NCI-H510A treated with DMSO at 0.1 percent for 48 hours (cell line): Measurements from ENCODE around the gene RNF166.

Experiments
- DNase-seq: peaks from one replicate; lab custom pipeline; 2025; lab: John Stamatoyannopoulos, UW

The RNF166 gene

GRCh38 chr16:88723911-88724310 is 17.7 kb upstream of the RNF166 start:
- no peak for DNase-seq

GRCh38 chr16:88723507-88723887 is 17.3 kb upstream of the RNF166 start:
- no peak for DNase-seq

GRCh38 chr16:88722784-88723506 is 16.7 kb upstream of the RNF166 start:
- no peak for DNase-seq

GRCh38 chr16:88721815-88722755 is 15.9 kb upstream of the RNF166 start:
- DNase-seq, result no peak

GRCh38 chr16:88721236-88721635 is 15.0 kb upstream of the RNF166 start:
- no peak for DNase-seq

GRCh38 chr16:88720396-88720970 is 14.3 kb upstream of the RNF166 start:
- DNase-seq, result no peak

GRCh38 chr16:88719933-88720296 is 13.7 kb upstream of the RNF166 start:
- no peak for DNase-seq

- DNase-seq, result no peak
Measured at GRCh38 chr16:88719267-88719932, 13.2 kb upstream of the RNF166 start.

GRCh38 chr16:88718178-88718577 is 12.0 kb upstream of the RNF166 start:
- DNase-seq, result no peak

- no peak for DNase-seq
Measured at GRCh38 chr16:88716601-88717001, 10.4 kb upstream of the RNF166 start.

GRCh38 chr16:88716201-88716600 is 10.0 kb upstream of the RNF166 start:
- no peak for DNase-seq

GRCh38 chr16:88715312-88716190 is 9.3 kb upstream of the RNF166 start:
- DNase-seq, result no peak

GRCh38 chr16:88714420-88715302 is 8.5 kb upstream of the RNF166 start:
- no peak for DNase-seq

- DNase-seq, result no peak
Measured at GRCh38 chr16:88713568-88714419, 7.6 kb upstream of the RNF166 start.

- no peak for DNase-seq
Measured at GRCh38 chr16:88713054-88713453, 6.8 kb upstream of the RNF166 start.

GRCh38 chr16:88712362-88712979 is 6.3 kb upstream of the RNF166 start:
- no peak for DNase-seq

- DNase-seq, result no peak
Measured at GRCh38 chr16:88711750-88712340, 5.6 kb upstream of the RNF166 start.

- no peak for DNase-seq
Measured at GRCh38 chr16:88710556-88710955, 4.3 kb upstream of the RNF166 start.
